ENCODE measurements around the gene HOXD13. TPM values are rescaled to one million over a fixed set of nuclear protein-coding genes. Genes with fewer than 3 reads are reported as not detected.

The HOXD13 gene
- total RNA-seq, 1 experiment from 2014 or later, result not detected

GRCh38 chr2:176137906-176138305 is 45.4 kb downstream of the HOXD13 start:
- intact Hi-C loops (cut with micrococcal nuclease; ENCODE audit: unreplicated experiment), result no loop called here
- Mint-ChIP-seq H3K36me3 (ENCODE audit: insufficient read depth, unreplicated experiment) (no peaks in the 10 kb centered on the region), H3K27ac (ENCODE audit: unreplicated experiment) (no peak overlapping the region), H3K9me3 (ENCODE audit: low read depth, unreplicated experiment) (no peaks in the 10 kb centered on the region), H3K4me3 (ENCODE audit: low read depth, unreplicated experiment) (no peak overlapping the region), H3K27me3 (ENCODE audit: unreplicated experiment) (no peaks in the 10 kb centered on the region), H3K4me1 (ENCODE audit: low read depth, unreplicated experiment) (no peaks in the 10 kb centered on the region)
- CTCF ChIA-PET, result no interaction called here
- DNase-seq, result no peak
- BruUV-seq (replicated peaks), result no TSS peak
- TF ChIP-seq CTCF (IDR thresholded peaks at IDR 0.05; ENCODE audit: unreplicated experiment), result no peak

- CTCF ChIA-PET, result interaction anchor here (1.2 kb wide), 1 partner anchor 516 kb away, joined by 3 read pairs; no protein-coding TSS in a partner anchor
- no peaks in the 10 kb centered on the region for H3K9me3 Mint-ChIP-seq (ENCODE audit: low read depth, unreplicated experiment)
- intact Hi-C loops (cut with micrococcal nuclease; ENCODE audit: unreplicated experiment), result no loop called here
- no peak overlapping the region for H3K4me3 Mint-ChIP-seq (ENCODE audit: low read depth, unreplicated experiment)
- no peak for TF ChIP-seq CTCF (IDR thresholded peaks at IDR 0.05; ENCODE audit: unreplicated experiment)
- no TSS peak for BruUV-seq (replicated peaks)
- no peak overlapping the region for H3K27ac Mint-ChIP-seq (ENCODE audit: unreplicated experiment)
- no peaks in the 10 kb centered on the region for H3K4me1 Mint-ChIP-seq (ENCODE audit: low read depth, unreplicated experiment)
- no peaks in the 10 kb centered on the region for H3K27me3 Mint-ChIP-seq (ENCODE audit: unreplicated experiment)
- H3K36me3 Mint-ChIP-seq (ENCODE audit: insufficient read depth, unreplicated experiment), result no peaks in the 10 kb centered on the region
- no peak for DNase-seq
These were observed 46.0 kb downstream of the HOXD13 start for GRCh38 chr2:176138526-176138922.

- Mint-ChIP-seq H3K27me3 (ENCODE audit: unreplicated experiment) (no peaks in the 10 kb centered on the region), H3K27ac (ENCODE audit: unreplicated experiment) (no peak overlapping the region)
These were observed 46.6 kb downstream of the HOXD13 start for GRCh38 chr2:176138923-176139660.

More at GRCh38 chr2:176138923-176139660, 46.6 kb downstream of the HOXD13 start:
- DNase-seq, result no peak
- CTCF ChIA-PET, result interaction anchor here (1.2 to 3.3 kb wide), 3 partner anchors 8 to 515 kb away, joined by 3 to 87 read pairs (median 4); no protein-coding TSS in a partner anchor
- no peaks in the 10 kb centered on the region for H3K9me3 Mint-ChIP-seq (ENCODE audit: low read depth, unreplicated experiment)
- intact Hi-C loops (cut with micrococcal nuclease; ENCODE audit: unreplicated experiment), result no loop called here
- TF ChIP-seq CTCF (IDR thresholded peaks at IDR 0.05; ENCODE audit: unreplicated experiment), result no peak
- no peak overlapping the region for H3K4me3 Mint-ChIP-seq (ENCODE audit: low read depth, unreplicated experiment)
- no peaks in the 10 kb centered on the region for H3K4me1 Mint-ChIP-seq (ENCODE audit: low read depth, unreplicated experiment)
- H3K36me3 Mint-ChIP-seq (ENCODE audit: insufficient read depth, unreplicated experiment), result no peaks in the 10 kb centered on the region
- no TSS peak for BruUV-seq (replicated peaks)
